GM21529 (cell line): ENCODE measurements around the gene SMIM45.

Experiments
- ATAC-seq: cut with Tn5 transposase; IDR thresholded peaks from one replicate; pipeline ENCODE4 v1.9.1; 2021; ENCODE audit not compliant: unreplicated experiment

SMIM45 gene

GRCh38 chr22:41998361-41999261, 46.7 kb downstream of the SMIM45 start, which contains the start of gene WBP2NL:
Gene WBP2NL (plus strand): TSS chr22:41998788. CDS start chr22:41998819, 31 bp downstream.
- ATAC-seq: no peak

GRCh38 chr22:42000466-42000865, 48.5 kb downstream of the SMIM45 start:
- no peak for ATAC-seq

DNA sequence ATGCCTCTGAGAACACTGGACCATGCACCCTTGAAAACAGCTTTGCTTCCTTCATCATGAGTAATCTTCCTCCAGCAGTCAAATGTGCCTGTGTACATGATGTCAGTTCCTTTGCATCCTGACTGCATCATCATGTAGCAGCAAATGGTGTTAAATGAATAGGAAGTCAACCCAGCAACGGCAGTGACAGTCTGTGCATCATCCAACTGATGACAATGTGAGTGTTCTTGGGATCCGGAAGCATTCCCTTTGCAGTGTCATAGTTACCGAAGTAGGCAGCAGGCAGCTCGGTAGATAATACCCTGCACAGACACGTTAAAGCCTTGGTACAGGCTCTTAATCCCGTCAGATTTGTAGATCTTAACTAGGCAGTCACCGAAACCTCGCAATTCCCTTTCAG, 49.2 kb downstream of the SMIM45 start:
- no peak for ATAC-seq

DNA sequence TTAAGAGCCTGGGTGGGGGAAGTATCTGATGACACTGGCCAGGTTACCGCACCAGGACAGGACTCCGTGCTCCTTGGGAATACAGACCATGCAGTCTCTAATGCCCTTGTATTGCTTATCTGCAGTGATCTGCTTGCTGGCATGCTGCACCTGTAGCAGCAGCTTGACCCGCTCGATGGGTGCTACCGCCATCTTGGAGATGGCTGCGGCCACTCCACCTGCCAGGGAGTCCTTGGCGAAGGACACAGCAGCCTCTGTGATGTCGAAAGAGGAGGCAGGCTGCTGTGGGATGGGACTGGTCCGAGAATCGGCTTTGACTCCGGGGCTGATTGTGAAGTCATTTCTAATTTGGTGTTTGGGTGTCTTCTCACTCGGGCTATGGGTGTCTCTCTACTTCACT, 49.8 kb downstream of the SMIM45 start:
- ATAC-seq: no peak

GRCh38 chr22:42007922-42008321, 56.0 kb downstream of the SMIM45 start:
- ATAC-seq: no peak
